BJ (cell line): Measurements from ENCODE around the gene WASHC2C. TPM values are rescaled to one million over a fixed set of nuclear protein-coding genes. Genes with fewer than 3 reads are reported as not detected.
"Not testable (repeated sequence)": the region's sequence is repeated elsewhere in the genome, so short reads cannot be mapped to it uniquely, and the experiment has no call there.

Experiments
- CTCF ChIA-PET: fragments of 350-600 bp; formaldehyde crosslinking; extraction: SDS; loops from one replicate; lab custom pipeline; 2021; ENCODE audit warnings: antibody characterized with exemption, inconsistent platforms; lab: Yijun Ruan, JAX
- POLR2A ChIA-PET: fragments of 300-600 bp; sonication (Branson Sonifier 250); formaldehyde crosslinking; extraction: SDS; loops from one replicate; lab custom pipeline; 2021; ENCODE audit warnings: antibody characterized with exemption; lab: Charles Lee
- DNase-seq: peaks from one replicate; pipeline ENCODE4 v3.0.0-alpha.2; 2011; ENCODE audit warnings: low read depth
- H3K27me3 ChIP-seq: 2 replicates; pipeline ENCODE4 v1.6.0; 2011; ENCODE audit warnings: low read length; ENCODE audit not compliant: control insufficient read depth, insufficient read depth
- H3K36me3 ChIP-seq: 2 replicates; pipeline ENCODE4 v1.5.1; 2011; ENCODE audit warnings: low read length; ENCODE audit not compliant: control insufficient read depth, insufficient read depth
- H3K4me3 ChIP-seq: 2 replicates; pipeline ENCODE4 v1.5.1; 2011; ENCODE audit warnings: low read depth, mild to moderate bottlenecking, control low read depth, low read length
- CTCF ChIP-seq: IDR thresholded peaks from 2 replicates; pipeline ENCODE4 v1.5.1; 2011; ENCODE audit warnings: low read depth, mild to moderate bottlenecking, control low read depth, inconsistent platforms, low read length, moderate library complexity; ENCODE audit not compliant: insufficient read depth
- polyA plus RNA-seq: library from polyadenylated mRNA; depleted of rRNA; stranded (reverse); fragments of >200 nt; gene quantifications from 2 replicates; pipeline ENCODE4 v1.2.3, GENCODE V29; 2011

WASHC2C gene
- polyA plus RNA-seq, 1 experiment: 19.4 TPM

- DNase-seq, H3K27me3 ChIP-seq, H3K36me3 ChIP-seq, H3K4me3 ChIP-seq, CTCF ChIA-PET, POLR2A ChIA-PET: not testable (repeated sequence)
Observed at GRCh38 chr10:45771757-45772461, 44.8 kb downstream of the WASHC2C start.

GRCh38 chr10:45786217-45786616, 59.2 kb downstream of the WASHC2C start:
- DNase-seq, CTCF ChIA-PET, H3K4me3 ChIP-seq, H3K36me3 ChIP-seq, H3K27me3 ChIP-seq, POLR2A ChIA-PET: not testable (repeated sequence)

GRCh38 chr10:45787212-45787741, 60.2 kb downstream of the WASHC2C start:
- POLR2A ChIA-PET, CTCF ChIA-PET, H3K4me3 ChIP-seq, H3K27me3 ChIP-seq, DNase-seq, H3K36me3 ChIP-seq: not testable (repeated sequence)

- CTCF ChIA-PET, POLR2A ChIA-PET, H3K36me3 ChIP-seq, H3K4me3 ChIP-seq, H3K27me3 ChIP-seq, DNase-seq: not testable (repeated sequence)
Observed at GRCh38 chr10:45789991-45790390, 62.9 kb downstream of the WASHC2C start.

- CTCF ChIA-PET, H3K27me3 ChIP-seq, H3K4me3 ChIP-seq, H3K36me3 ChIP-seq, DNase-seq, POLR2A ChIA-PET: not testable (repeated sequence)
Observed at GRCh38 chr10:45790694-45791426, 63.8 kb downstream of the WASHC2C start.

GRCh38 chr10:45794761-45795160, 67.7 kb downstream of the WASHC2C start:
- H3K36me3 ChIP-seq, CTCF ChIA-PET, DNase-seq, H3K27me3 ChIP-seq, POLR2A ChIA-PET, H3K4me3 ChIP-seq: not testable (repeated sequence)

GRCh38 chr10:45803060-45804010, 76.3 kb downstream of the WASHC2C start:
- POLR2A ChIA-PET, H3K4me3 ChIP-seq, DNase-seq, H3K27me3 ChIP-seq, CTCF ChIA-PET, H3K36me3 ChIP-seq: not testable (repeated sequence)

GRCh38 chr10:45804996-45805395, 77.9 kb downstream of the WASHC2C start:
- CTCF ChIA-PET, H3K27me3 ChIP-seq, DNase-seq, H3K4me3 ChIP-seq, H3K36me3 ChIP-seq, POLR2A ChIA-PET: not testable (repeated sequence)

- CTCF ChIA-PET: no interaction called here
- POLR2A ChIA-PET: no interaction called here
- H3K27me3 ChIP-seq: no peaks in the 10 kb centered on the region
Observed at GRCh38 chr10:45809837-45810236, 82.8 kb downstream of the WASHC2C start.

More at GRCh38 chr10:45809837-45810236, 82.8 kb downstream of the WASHC2C start:
- Histone ChIP-seq H3K36me3 (no peaks in the 10 kb centered on the region), H3K4me3 (no peak overlapping the region)
- DNase-seq: no peak
- peak; percentile 23; the same call in 1 of the 2 replicates for TF ChIP-seq CTCF
